ENCODE results near the gene NFKB1. TPM values are rescaled to one million over a fixed set of nuclear protein-coding genes. Genes with fewer than 3 reads are reported as not detected.

The NFKB1 gene
- total and polyA plus RNA-seq, 9 of the 15 experiments (the other 6 are each of a cell fraction or from before 2014, with no cell fraction given), result 2.4 to 14.5 (median 10.3) TPM

GRCh38 chr4:102503831-102504786, 3.0 kb downstream of the NFKB1 start (continued):
- TF ChIP-seq, protein P1, sequence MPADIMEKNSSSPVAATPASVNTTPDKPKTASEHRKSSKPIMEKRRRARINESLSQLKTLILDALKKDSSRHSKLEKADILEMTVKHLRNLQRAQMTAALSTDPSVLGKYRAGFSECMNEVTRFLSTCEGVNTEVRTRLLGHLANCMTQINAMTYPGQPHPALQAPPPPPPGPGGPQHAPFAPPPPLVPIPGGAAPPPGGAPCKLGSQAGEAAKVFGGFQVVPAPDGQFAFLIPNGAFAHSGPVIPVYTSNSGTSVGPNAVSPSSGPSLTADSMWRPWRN (IDR thresholded peaks at IDR 0.05; ENCODE audit: low read depth), result no peak
- TF ChIP-seq TRIM24 (IDR thresholded peaks at IDR 0.05) (no peak), DEAF1 (CRISPR knock-in tag; IDR thresholded peaks at IDR 0.05) (no peak), MAX (CRISPR knock-in tag; IDR thresholded peaks at IDR 0.05) (no peak), CREBBP (IDR thresholded peaks at IDR 0.05; ENCODE audit: low read depth, low read length) (no peak), CBFB (CRISPR knock-in tag; IDR thresholded peaks at IDR 0.05) (no peak), PCBP1 (IDR thresholded peaks at IDR 0.05; ENCODE audit: low read depth, low read length, poor library complexity, severe bottlenecking) (no peak), ZNF316 (IDR thresholded peaks at IDR 0.05) (peak; percentile 98), RBFOX2 (IDR thresholded peaks at IDR 0.05; ENCODE audit: low read depth, low read length) (no peak), ZNF165 (CRISPR knock-in tag; IDR thresholded peaks at IDR 0.05; ENCODE audit: borderline replicate concordance) (no peak), EP400 (IDR thresholded peaks at IDR 0.05) (no peak), POLR2H (tag; IDR thresholded peaks at IDR 0.05; ENCODE audit: low read depth) (0 out of 2 replicates have a peak, but pooled peaks have one; percentile 13), ZZZ3 (IDR thresholded peaks at IDR 0.05) (no peak), RERE (CRISPR knock-in tag; IDR thresholded peaks at IDR 0.05; ENCODE audit: borderline replicate concordance) (no peak)
- TF ChIP-seq, protein P2, sequence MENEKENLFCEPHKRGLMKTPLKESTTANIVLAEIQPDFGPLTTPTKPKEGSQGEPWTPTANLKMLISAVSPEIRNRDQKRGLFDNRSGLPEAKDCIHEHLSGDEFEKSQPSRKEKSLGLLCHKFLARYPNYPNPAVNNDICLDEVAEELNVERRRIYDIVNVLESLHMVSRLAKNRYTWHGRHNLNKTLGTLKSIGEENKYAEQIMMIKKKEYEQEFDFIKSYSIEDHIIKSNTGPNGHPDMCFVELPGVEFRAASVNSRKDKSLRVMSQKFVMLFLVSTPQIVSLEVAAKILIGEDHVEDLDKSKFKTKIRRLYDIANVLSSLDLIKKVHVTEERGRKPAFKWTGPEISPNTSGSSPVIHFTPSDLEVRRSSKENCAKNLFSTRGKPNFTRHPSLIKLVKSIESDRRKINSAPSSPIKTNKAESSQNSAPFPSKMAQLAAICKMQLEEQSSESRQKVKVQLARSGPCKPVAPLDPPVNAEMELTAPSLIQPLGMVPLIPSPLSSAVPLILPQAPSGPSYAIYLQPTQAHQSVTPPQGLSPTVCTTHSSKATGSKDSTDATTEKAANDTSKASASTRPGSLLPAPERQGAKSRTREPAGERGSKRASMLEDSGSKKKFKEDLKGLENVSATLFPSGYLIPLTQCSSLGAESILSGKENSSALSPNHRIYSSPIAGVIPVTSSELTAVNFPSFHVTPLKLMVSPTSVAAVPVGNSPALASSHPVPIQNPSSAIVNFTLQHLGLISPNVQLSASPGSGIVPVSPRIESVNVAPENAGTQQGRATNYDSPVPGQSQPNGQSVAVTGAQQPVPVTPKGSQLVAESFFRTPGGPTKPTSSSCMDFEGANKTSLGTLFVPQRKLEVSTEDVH (IDR thresholded peaks at IDR 0.05; ENCODE audit: low read depth, partially characterized antibody), result no peak

Measured in K562 (cell line).